A549 (cell line): Measurements from ENCODE around the gene CDCA3. TPM values are rescaled to one million over a fixed set of nuclear protein-coding genes. Genes with fewer than 3 reads are reported as not detected.
"Not testable (repeated sequence)": the region's sequence is repeated elsewhere in the genome, so short reads cannot be mapped to it uniquely, and the experiment has no call there.

Experiments
- ATAC-seq, 2 experiments: fragments of 200-7000 bp in 1 of 2; fragments of >200 bp in 1 of 2; cut with Nextera tagmentation in 1 of 2; cut with Tn5 transposase in 1 of 2; 3 replicates each; pipeline versions ENCODE4 v1.8.0 to v1.9.1; 2018 to 2020; ENCODE audit warnings: mild to moderate bottlenecking in 1 of 2, moderate library complexity in 1 of 2
- CTCF ChIA-PET: fragments of 300-600 bp; sonication (Branson Sonifier 250); formaldehyde crosslinking; extraction: SDS; loops from one replicate; lab custom pipeline; 2021; ENCODE audit warnings: antibody characterized with exemption, inconsistent platforms; lab: Yijun Ruan, JAX
- POLR2A ChIA-PET: fragments of 350-600 bp; formaldehyde crosslinking; extraction: SDS; loops from one replicate; lab custom pipeline; 2021; ENCODE audit warnings: antibody characterized with exemption, inconsistent platforms; lab: Yijun Ruan, JAX
- DNase-seq, 2 experiments: peaks; one replicate each; pipeline versions ENCODE4 v3.0.0 to v3.0.0-alpha.2; 2011 to 2016; ENCODE audit warnings: low read depth in 1 of 2, low spot score in 1 of 2
- FAIRE-seq: peaks from 2 replicates; lab custom pipeline; 2011; peaks lifted over from hg19 to GRCh38; lab: Jason Lieb, UNC
- H3K27ac ChIP-seq, 2 experiments: fragments of >200 bp; sonication (Bioruptor Twin); formaldehyde crosslinking; 3 replicates each; pipeline ENCODE4 v1.5.1; 2016 to 2017
- H3K4me1 ChIP-seq: fragments of >200 bp; sonication (Bioruptor Twin); formaldehyde crosslinking; 3 replicates; pipeline ENCODE4 v1.6.1; 2016
- H3K4me2 ChIP-seq: fragments of >200 bp; sonication (Bioruptor Twin); formaldehyde crosslinking; 3 replicates; pipeline ENCODE4 v1.6.1; 2016
- H3K4me3 ChIP-seq: fragments of >200 bp; sonication (Bioruptor Twin); formaldehyde crosslinking; 3 replicates; pipeline ENCODE4 v1.5.1; 2016
- H3K9me3 ChIP-seq: fragments of >200 bp; sonication (Bioruptor Twin); formaldehyde crosslinking; 3 replicates; pipeline ENCODE4 v1.6.1; 2016
- CEBPB ChIP-seq, 2 experiments: fragments of >200 bp in 1 of 2; sonication (Bioruptor Twin) in 1 of 2; formaldehyde crosslinking in 1 of 2; IDR thresholded peaks; 2 replicates each; pipeline ENCODE4 v1.6.1; 2012 to 2016
- CHD2 ChIP-seq: fragments of 150-350 bp; IDR thresholded peaks from 2 replicates; pipeline ENCODE4 v1.6.1; 2014; ENCODE audit warnings: low read length; ENCODE audit not compliant: partially characterized antibody
- CHD4 ChIP-seq: fragments of 200-600 bp; sonication (generic); IDR thresholded peaks from 2 replicates; pipeline ENCODE4 v1.6.1; 2016; ENCODE audit warnings: antibody characterized with exemption, mild to moderate bottlenecking, borderline replicate concordance
- CTCF ChIP-seq: fragments of >200 bp; sonication (Bioruptor Twin); formaldehyde crosslinking; IDR thresholded peaks from 3 replicates; pipeline ENCODE4 v1.5.1; 2016
- HOXA7 ChIP-seq: fragments of 250-450 bp; sonication (Bioruptor Pico); IDR thresholded peaks from 2 replicates; pipeline ENCODE4 v1.5.0; 2020; ENCODE audit warnings: mild to moderate bottlenecking, moderate library complexity
- JUNB ChIP-seq: fragments of >200 bp; sonication (Bioruptor Twin); formaldehyde crosslinking; IDR thresholded peaks from 2 replicates; pipeline ENCODE4 v1.6.1; 2016
- KDM5A ChIP-seq: fragments of 200-600 bp; sonication (generic); IDR thresholded peaks from 2 replicates; pipeline ENCODE4 v1.6.1; 2016; ENCODE audit warnings: antibody characterized with exemption, mild to moderate bottlenecking
- NPAS2 ChIP-seq: fragments of 250-450 bp; sonication (Bioruptor Pico); IDR thresholded peaks from 2 replicates; pipeline ENCODE4 v1.8.0; 2022; ENCODE audit warnings: mild to moderate bottlenecking, moderate library complexity, borderline replicate concordance
- REST ChIP-seq: fragments of 200-600 bp; sonication (generic); IDR thresholded peaks from 2 replicates; pipeline ENCODE4 v1.6.1; 2016; ENCODE audit warnings: antibody characterized with exemption, mild to moderate bottlenecking, moderate library complexity
- TP53 ChIP-seq: fragments of 250-450 bp; sonication (Bioruptor Pico); IDR thresholded peaks from 2 replicates; pipeline ENCODE4 v1.5.0; 2021; ENCODE audit warnings: mild to moderate bottlenecking, moderate library complexity
- ZC3H11A ChIP-seq: fragments of 450-650 bp; IDR thresholded peaks from 2 replicates; pipeline ENCODE4 v1.6.1; 2014; ENCODE audit warnings: antibody characterized with exemption, mild to moderate bottlenecking
- ZFP36 ChIP-seq: fragments of 450-650 bp; IDR thresholded peaks from 2 replicates; pipeline ENCODE4 v1.6.1; 2014; ENCODE audit warnings: borderline replicate concordance; ENCODE audit not compliant: partially characterized antibody
- ZSCAN20 ChIP-seq: fragments of 250-450 bp; sonication (Bioruptor Pico); IDR thresholded peaks from 2 replicates; pipeline ENCODE4 v1.8.0; 2022; ENCODE audit warnings: mild to moderate bottlenecking, moderate library complexity
- WGBS: methylation state at CpG from one replicate; pipeline ENCODE4 v1.1.6; 2017; ENCODE audit errors: missing lambda C conversion rate; 5-methylcytosine and 5-hydroxymethylcytosine counted together
- polyA plus RNA-seq, 4 experiments: library from polyadenylated mRNA; depleted of rRNA in 3 of 4; stranded (reverse); fragments of >200 nt; fragmentation: RNase III in 1 of 4; extraction: RNeasy Plus Mini Kit Qiagen cat#74134 plus additional on column Dnase treatment in 1 of 4; gene quantifications; 2 replicates in 3 of 4; 3 replicates in 1 of 4; pipeline ENCODE4 v1.2.3, GENCODE V29; 2011 to 2017
- TF ChIP-seq, protein P1 (sequence below): fragments of >200 bp; sonication (Bioruptor Twin); formaldehyde crosslinking; IDR thresholded peaks from 3 replicates; pipeline ENCODE4 v1.6.1; 2016

Gene CDCA3
- polyA plus RNA-seq, 2 of the 4 experiments (the other 2 are of a cell fraction): 57.5 to 80.2 TPM

- Histone ChIP-seq H3K4me3 (peak overlapping the region; percentile 100), H3K27ac (peak overlapping the region; percentile 97 to 99), H3K9me3 (no peaks in the 10 kb centered on the region), H3K4me1 (peaks cover 35% of the 10 kb centered on the region), H3K4me2 (peak overlapping the region; percentile 100)
- POLR2A ChIA-PET: interaction anchor here (0.6 to 4.8 kb wide), 11 partner anchors 12 to 113 kb away, joined by 4 to 74 read pairs (median 9); partner anchors contain the start of genes C12orf57, CDCA3, MLF2 and PTMS
- 85% methylated on average over 19 of the region's 19 CpGs for WGBS
- CTCF ChIA-PET: interaction anchor here (1.1 to 17.9 kb wide), 13 partner anchors 9 to 113 kb away, joined by 3 to 399 read pairs (median 6); partner anchors contain the start of genes ATN1, C12orf57, CDCA3 and MLF2
- ATAC-seq (no peak), DNase-seq (no peak), FAIRE-seq (no peak)
- TF ChIP-seq CHD2 (no peak), CHD4 (no peak), NPAS2 (no peak), ZSCAN20 (CRISPR knock-in tag) (no peak), HOXA7 (CRISPR knock-in tag) (no peak), CEBPB (IDR thresholded peaks at IDR 0.05) (no peak), ZFP36 (no peak), REST (no peak), TP53 (no peak), KDM5A (no peak), CTCF (no peak), ZC3H11A (no peak), JUNB (no peak)
- TF ChIP-seq, protein P1, sequence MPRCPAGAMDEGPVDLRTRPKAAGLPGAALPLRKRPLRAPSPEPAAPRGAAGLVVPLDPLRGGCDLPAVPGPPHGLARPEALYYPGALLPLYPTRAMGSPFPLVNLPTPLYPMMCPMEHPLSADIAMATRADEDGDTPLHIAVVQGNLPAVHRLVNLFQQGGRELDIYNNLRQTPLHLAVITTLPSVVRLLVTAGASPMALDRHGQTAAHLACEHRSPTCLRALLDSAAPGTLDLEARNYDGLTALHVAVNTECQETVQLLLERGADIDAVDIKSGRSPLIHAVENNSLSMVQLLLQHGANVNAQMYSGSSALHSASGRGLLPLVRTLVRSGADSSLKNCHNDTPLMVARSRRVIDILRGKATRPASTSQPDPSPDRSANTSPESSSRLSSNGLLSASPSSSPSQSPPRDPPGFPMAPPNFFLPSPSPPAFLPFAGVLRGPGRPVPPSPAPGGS: no peak
These were observed 15.3 kb upstream of the CDCA3 start for GRCh38 chr12:6866163-6866919.

DNA sequence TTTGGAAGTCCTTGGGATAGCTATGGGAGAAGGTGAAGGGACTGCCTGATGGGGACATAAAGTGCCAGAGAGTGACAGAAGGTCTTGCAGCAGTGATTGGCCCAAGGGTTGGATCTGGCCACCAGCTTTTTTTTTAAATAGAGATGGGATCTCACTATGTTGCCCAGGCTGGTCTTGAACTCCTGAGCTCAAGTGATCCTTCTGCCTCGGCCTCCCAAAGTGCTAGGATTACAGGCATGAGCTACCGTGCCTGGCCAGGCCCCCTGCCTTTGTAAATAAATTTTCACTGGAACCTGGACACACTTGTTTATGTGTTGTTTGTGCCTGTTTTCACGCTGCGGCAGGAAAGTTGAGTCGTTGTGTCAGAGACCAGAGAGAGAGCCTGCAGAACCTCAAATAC is 14.2 kb upstream of the CDCA3 start:
- H3K4me3 ChIP-seq, H3K27ac ChIP-seq, H3K9me3 ChIP-seq, H3K4me2 ChIP-seq, ATAC-seq, FAIRE-seq, DNase-seq: not testable (repeated sequence)
- ChIA-PET POLR2A (interaction anchor here (1.2 kb wide), 1 partner anchor 14 kb away, joined by 8 read pairs; the partner anchor contains the start of genes CDCA3 and USP5), CTCF (interaction anchor here (1.1 to 9.6 kb wide), 9 partner anchors 12 to 112 kb away, joined by 3 to 183 read pairs (median 6); partner anchors contain the start of genes ATN1, CDCA3, MLF2 and USP5)
- 90% methylated on average over 5 of the region's 5 CpGs for WGBS
- peaks cover 25% of the 10 kb centered on the region for H3K4me1 ChIP-seq
